GM21737 (cell line): ENCODE measurements around the gene TMC1.
"Not testable (repeated sequence)": the region's sequence is repeated elsewhere in the genome, so short reads cannot be mapped to it uniquely, and the experiment has no call there.

Experiments used
- ATAC-seq: cut with Tn5 transposase; IDR thresholded peaks from one replicate; pipeline ENCODE4 v1.9.1; 2021; ENCODE audit warnings: mild to moderate bottlenecking, moderate library complexity; ENCODE audit not compliant: unreplicated experiment

TMC1 gene

DNA sequence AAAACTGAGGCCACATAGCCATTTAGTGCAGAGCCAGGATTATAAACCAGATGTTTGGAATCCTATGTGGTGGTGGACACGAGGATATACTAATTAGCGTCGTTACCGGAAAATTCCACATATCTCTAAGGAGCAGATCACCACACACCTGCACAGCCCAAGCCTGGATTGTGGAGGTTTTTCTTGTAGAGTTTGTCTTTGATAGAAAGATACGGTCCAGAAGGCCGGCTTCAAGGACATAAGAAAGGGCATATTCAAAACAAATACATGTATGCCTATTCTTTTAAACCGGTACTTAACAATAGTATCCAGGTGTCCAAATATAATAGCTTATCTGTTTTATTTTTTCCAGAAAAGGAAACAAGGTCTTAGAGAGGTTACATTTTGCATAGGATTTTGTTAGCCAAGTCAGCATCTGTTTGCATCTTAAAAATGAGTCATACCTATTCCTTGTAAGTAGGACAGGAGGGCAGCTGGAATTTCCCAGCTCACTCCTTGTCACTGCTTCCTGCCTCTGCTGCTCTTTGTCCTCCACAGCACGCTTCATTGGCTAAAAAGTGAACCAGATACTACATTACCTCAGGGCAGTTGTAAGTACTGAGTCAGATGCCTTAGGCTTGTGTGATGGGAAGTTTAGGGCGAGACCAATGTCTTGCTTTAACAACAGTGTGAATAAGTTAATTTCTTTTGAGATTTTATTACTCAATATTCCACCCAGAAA is 3.6 kb downstream of the TMC1 start:
- no peak for ATAC-seq

DNA sequence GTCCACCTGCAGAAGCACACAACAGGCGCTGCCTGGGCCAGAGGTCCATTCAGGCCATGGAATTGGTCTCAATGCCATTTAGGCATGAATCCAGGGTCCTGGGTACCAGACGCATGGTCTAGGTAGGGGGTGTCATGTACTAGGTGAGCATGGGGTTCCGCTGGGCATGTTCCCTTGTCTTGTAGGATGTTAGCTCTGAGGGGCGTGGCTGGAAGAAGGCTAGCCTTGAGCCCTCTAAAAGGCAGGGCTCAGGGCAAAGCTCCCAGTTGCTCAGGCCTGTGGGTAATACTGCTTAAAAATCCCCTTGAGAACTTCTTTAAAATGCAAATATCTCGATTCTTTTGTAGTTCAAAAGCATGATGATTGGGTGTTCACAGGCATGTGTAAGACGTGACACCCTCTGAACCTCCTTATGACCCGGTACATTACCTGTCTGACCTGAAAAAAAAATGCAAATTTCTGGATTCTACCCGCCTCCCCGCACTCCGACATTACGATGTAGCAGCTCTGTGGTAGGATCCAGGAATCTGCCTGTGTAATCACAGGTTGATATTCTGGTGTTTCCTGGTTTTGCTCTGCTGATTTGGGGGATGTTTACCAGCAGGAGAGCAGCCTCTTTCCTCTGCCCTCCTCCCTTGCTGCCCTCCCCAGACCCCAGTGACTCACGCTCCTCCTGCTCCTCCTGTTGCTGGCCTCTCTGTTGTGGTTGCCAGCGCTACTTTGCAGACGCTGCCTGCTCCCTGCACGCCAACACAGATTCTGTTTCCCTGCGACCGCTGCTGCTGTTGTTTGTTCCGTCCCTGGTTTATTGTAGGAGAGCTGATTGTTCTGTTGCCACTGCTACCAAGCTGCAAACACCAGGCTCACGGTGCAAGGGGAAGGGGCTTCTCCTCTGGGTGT is 5.7 kb downstream of the TMC1 start:
- peak; percentile 79 for ATAC-seq

GRCh38 chr9:72527801-72528195 is 6.4 kb downstream of the TMC1 start:
- no peak for ATAC-seq

DNA sequence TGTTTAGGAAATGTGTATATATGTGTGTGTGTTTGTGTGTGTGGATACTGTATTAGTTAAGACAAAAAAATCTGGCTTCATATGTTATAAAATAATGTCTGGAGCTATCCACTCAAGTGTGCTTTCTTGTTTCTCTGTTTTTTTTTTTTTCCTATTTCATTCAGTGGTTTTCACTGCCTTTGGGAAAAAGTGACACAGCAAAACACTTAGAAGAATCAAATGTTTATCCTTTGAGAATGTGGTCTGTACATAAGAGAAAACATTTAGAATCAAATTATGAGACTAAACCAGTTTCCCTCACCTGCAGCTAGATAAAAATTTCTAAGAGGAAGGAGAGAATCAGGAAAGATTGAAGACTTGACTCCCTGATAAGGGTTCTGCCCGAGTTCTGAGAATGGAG is 8.1 kb downstream of the TMC1 start:
- ATAC-seq: no peak

DNA sequence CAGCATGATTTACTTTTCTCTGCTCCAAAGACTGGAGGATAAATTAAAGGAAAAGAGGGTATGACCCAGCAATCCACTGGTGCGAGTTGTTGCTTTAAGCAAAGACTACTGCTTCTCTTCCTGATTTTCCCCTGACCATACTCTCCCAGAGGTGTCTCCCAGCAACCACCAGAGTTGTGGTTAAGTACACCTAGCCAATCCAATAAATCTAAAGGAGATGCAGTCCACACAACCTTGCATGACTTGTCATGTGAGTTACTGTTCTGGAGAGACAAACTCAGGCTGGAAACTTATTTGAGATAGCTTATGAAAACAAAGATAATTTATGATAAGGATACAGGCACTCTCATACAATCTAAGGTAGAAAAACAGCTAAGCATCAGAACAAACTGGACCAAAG is 11.9 kb downstream of the TMC1 start:
- ATAC-seq: no peak

DNA sequence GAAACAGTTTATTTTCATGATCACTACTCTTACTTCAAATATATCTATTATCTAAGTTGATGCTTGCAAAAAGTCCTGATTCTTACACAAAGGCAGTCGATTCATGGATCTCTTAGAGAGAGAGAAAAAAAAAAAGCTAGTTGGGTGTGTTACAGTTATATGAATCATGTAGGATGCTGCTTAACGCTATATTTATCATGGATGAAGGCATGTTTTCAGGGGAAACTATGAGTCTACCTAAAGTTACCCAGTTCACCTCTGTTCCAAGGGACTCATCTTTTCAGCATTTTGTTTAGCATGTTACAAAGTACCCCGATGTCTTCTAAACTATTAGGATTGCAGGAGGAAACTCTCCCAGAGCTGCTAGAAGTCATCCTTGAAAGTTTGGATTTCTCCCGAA is 13.5 kb downstream of the TMC1 start:
- ATAC-seq: no peak

- ATAC-seq: no peak
Measured at GRCh38 chr9:72537011-72537545, 15.7 kb downstream of the TMC1 start.

- ATAC-seq: no peak
Measured at GRCh38 chr9:72537671-72538070, 16.3 kb downstream of the TMC1 start.

DNA sequence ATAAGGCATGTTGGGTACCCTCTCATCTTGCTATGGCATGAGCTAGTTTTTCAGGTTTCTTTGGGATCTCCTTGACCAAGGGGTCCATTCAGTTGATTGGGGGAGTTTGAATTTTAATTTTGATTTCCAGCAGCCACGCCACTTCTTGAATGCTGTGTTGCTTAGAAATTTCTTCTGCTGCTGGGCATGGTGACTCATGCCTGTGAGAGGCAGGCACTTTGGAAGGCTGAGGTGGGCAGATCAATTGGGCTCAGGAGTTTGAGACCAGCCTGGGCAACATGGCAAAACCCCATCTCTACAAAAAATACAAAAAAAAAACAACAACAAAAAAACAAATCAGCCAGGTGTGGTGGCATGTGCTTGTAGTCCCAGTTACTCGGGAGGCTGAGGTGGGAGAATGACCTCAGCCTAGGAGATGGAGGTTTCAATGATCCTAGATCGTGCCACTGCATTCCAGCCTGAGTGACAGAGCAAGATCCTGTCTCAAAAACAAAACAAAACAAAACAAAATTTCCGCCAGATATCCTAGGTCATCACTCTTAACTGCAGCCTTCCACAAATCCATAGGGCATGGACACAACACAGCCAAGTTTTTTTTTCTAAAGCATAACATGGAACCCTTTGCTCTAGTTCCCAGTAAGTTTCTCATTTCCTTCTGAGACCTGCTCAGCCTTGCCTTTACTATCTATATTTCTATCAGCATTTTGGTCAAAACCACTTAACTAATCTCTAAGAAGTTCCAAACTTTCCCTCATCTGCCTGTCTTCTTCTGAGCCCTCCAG is 17.7 kb downstream of the TMC1 start:
- ATAC-seq: no peak

GRCh38 chr9:72539824-72540347 is 18.5 kb downstream of the TMC1 start:
- ATAC-seq: no peak

DNA sequence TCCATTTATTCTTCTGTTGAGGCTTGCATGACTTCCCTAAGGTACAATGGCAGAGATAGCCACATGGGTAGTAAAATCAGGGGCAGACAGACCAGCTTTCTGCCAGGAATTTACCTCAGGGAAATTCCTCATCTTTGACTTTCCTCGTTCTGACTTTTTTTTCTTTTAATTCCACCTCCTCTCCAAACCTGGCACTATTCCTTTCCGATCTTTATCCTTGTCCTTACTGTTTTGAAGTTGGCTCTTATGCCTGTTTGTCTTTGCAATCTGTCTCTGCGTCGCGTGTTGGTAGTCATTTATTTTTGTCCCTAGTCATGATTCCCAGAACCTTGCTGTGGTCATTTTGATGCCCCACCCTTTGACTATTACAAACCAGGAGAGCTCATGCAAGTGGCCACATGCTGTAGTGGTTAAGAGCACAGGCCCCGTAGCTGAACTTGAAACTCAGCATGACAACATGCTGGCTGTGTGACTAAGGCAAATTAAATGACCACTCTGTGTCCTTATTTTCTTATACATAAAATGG is 19.0 kb downstream of the TMC1 start:
- ATAC-seq: no peak

DNA sequence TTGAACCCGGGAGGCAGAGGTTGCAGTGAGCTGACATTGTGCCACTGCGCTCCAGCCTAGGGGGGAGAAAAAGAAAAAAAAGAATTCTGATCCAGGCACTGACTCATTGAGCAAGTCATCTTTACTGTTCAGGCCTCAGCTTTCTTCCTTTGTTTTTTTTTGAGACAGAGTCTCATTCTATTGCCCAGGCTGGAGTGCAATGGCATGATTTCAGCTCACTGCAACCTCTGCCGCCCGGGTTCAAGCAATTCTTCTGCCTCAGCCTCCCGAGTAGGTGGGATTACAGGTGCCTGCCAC is 21.1 kb downstream of the TMC1 start:
- ATAC-seq: not testable (repeated sequence)

- ATAC-seq: no peak
Measured at GRCh38 chr9:72542917-72543316, 21.5 kb downstream of the TMC1 start.

- ATAC-seq: no peak
Measured at GRCh38 chr9:72551306-72551705, 29.9 kb downstream of the TMC1 start.

GRCh38 chr9:72552356-72552755 is 30.9 kb downstream of the TMC1 start:
- ATAC-seq: no peak

GRCh38 chr9:72554221-72554641 is 32.8 kb downstream of the TMC1 start:
- no peak for ATAC-seq

DNA sequence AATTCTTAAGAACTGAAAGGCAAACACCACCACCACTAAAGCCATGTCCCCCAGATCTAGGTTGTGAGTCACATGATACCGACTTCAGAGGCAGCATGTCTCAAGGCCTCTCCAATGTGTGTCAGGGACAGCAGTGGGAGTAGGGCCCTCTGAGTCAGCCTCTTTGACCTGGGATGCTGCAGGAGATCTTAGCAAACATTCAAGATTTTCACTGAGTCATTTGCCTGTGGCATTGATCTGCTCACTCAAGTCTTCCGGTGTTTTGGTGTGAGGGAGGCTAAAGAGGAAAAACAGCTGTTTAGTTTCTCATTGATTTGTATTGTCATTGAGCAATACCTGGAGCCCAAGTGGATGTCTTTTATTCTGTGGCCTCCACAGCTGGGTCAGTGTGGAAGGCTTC is 36.1 kb downstream of the TMC1 start:
- ATAC-seq: no peak

- ATAC-seq: no peak
Measured at GRCh38 chr9:72560086-72560485, 38.7 kb downstream of the TMC1 start.

GRCh38 chr9:72563806-72564205 is 42.4 kb downstream of the TMC1 start:
- ATAC-seq: no peak

- ATAC-seq: no peak
Measured at GRCh38 chr9:72564479-72565281, 43.3 kb downstream of the TMC1 start.
